Stimulated activated CD8-positive, alpha-beta memory T cell treated with anti-CD3 and anti-CD28 coated beads, Interleukin-4, amount 100 ng/mL, for 1 hour (primary cell): ENCODE data around the gene CAMK4.

Source experiments
- DNase-seq, 2 donors: peaks; one replicate each; pipeline ENCODE4 v3.0.0-alpha.2; 2020; ENCODE audit warnings: low read depth in 2 of 2, low spot score in 1 of 2

CAMK4 gene

DNA sequence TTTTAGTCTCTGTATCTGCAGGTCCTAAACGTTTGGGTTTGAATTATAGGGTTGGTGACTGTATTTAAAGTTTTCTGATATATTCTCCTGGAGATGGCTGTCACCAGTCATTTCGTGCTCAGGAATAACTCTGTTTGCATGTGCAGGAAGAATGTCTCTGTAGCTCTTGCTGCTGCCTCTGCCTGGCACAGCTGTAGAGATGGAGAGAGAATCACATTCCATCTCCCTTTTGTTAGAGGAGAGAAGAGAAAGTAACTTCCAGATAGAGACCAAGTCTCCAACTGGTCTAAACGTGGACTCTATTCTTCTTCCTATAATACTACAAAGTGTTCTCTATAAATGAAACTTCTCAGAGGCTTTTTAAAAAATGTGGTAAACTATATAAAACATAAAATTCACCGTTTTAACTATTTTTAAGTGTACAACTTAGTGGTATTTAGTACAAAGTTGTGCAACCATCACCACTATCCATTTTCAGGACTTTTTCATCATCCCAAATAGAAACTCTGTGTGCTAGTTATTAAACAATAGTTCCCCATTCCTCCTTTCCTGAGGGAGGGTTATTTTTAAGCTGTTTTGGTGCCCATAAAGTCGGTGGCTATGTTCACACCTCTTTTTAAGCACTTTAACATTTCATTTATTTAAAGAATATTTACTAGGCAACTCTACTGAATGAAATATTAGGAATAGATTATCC lies 308.9 kb downstream of the CAMK4 start:
- no peak for DNase-seq

DNA sequence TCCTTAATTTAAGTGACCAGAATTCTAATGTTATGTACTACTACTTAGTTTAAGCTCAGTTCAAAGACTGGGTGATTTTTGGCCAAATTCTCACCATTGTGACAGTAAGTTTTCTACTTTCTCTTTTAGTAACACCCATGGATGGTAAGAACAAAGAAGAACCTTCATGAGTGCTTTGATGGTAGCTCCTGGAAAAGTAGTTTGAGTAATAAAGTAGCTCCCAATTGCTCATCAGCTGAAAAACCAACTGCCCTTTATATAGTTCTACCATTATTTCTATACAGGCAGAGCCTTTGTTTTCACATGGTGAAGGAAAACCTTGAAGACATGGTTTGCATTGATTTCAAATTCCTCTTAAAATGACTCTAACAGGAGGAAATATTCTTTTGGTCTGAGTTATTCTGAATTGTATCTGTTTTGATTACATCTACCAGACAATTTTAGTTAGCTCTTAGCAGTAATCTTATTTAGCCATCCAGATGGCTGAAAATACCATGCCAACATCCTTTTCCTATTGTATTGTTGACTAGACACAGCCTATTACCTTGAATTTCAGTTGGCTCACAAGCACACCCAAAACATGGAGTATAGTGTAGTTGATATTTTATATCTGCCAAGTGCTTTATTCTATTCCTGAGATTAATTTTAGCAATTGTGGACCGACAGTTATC lies 311.8 kb downstream of the CAMK4 start:
- DNase-seq: no peak

DNA sequence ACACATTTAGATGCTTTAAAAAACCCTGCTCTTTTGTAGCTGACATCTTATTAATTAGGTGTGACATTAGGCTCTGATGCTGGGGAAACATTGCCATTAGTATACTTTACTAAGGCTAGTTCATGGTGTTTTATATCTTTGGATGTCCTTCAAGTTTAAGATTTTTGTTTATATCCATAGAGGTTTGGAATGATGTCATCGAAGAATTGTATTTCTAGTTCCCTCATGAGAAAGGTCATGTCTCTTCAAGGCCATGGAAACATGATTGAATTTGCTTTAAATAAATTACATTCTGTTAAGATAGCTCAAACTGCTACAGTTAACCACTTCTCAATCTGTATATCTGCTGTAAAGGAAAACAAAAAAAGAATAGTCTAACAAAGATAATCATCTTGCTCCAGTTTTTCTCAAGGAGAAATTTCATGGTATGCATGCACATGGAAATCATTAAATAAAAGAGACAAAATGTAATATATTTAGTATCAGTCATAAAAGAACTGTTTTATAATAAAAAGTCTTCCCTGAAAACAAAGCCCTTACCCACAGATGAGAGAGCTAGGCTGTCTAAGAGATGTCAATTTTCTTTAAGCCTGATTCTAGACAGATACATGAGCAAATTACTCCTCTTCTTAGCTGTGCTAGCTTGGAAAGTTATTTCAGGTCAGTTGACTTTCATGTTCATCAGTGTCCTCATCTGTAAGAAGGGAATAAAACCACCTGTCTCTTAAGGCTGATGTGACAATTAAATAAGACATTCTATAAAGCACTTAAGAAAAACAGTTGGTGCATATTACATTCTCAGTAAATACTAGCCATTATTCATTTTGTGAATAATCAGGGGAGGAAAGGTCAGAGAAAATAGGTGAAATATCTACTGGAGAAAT lies 313.2 kb downstream of the CAMK4 start:
- no peak for DNase-seq
